Kidney (tissue), 14 donors: ENCODE measurements around the gene SORCS2. TPM values are rescaled to one million over a fixed set of nuclear protein-coding genes. Genes with fewer than 3 reads are reported as not detected.

Experiments
- DNase-seq, 5 donors: peaks; one replicate each; pipeline ENCODE4 v3.0.0-alpha.2; 2013 to 2020
- FAIRE-seq: peaks from 2 replicates; lab custom pipeline; 2012; peaks lifted over from hg19 to GRCh38; lab: Jason Lieb, UNC
- H3K27ac ChIP-seq, 2 donors: one replicate each; pipeline ENCODE4 v1.7.0; 2013; ENCODE audit warnings: low read depth in 2 of 2, low read length in 2 of 2, inconsistent platforms in 1 of 2
- H3K27me3 ChIP-seq: one replicate; pipeline ENCODE4 v1.7.1; 2013; ENCODE audit warnings: low read length, inconsistent platforms; ENCODE audit not compliant: control insufficient read depth, insufficient read depth
- H3K36me3 ChIP-seq, 3 donors: one replicate each; pipeline versions ENCODE4 v1.7.0 to v1.7.1; 2013; ENCODE audit warnings: low read length in 3 of 3, control low read depth in 1 of 3, inconsistent platforms in 1 of 3; ENCODE audit not compliant: insufficient read depth in 3 of 3, control insufficient read depth in 2 of 3
- H3K4me1 ChIP-seq, 3 donors: one replicate each; pipeline versions ENCODE4 v1.7.0 to v1.7.1; 2013; ENCODE audit warnings: low read length in 3 of 3, inconsistent platforms in 1 of 3, low read depth in 1 of 3; ENCODE audit not compliant: control insufficient read depth in 2 of 3, insufficient read depth in 2 of 3
- H3K4me3 ChIP-seq, 3 donors: one replicate each; pipeline versions ENCODE4 v1.7.0 to v1.8.1; 2013; ENCODE audit warnings: low read length in 3 of 3, control low read depth in 1 of 3, inconsistent platforms in 1 of 3
- H3K9ac ChIP-seq, 3 donors: one replicate each; pipeline versions ENCODE4 v1.7.0 to v1.7.1; 2013; ENCODE audit warnings: low read length in 3 of 3, control low read depth in 1 of 3, inconsistent platforms in 1 of 3
- H3K9me3 ChIP-seq, 3 donors: one replicate each; pipeline versions ENCODE4 v1.7.0 to v1.7.1; 2013; ENCODE audit warnings: low read length in 3 of 3, control low read depth in 1 of 3, inconsistent platforms in 1 of 3; ENCODE audit not compliant: control insufficient read depth in 2 of 3, insufficient read depth in 1 of 3
- CTCF ChIP-seq: IDR thresholded peaks from 3 replicates; pipeline ENCODE4 v1.5.1; 2012; ENCODE audit warnings: mild to moderate bottlenecking, moderate library complexity, borderline replicate concordance; ENCODE audit not compliant: insufficient read depth; ENCODE audit errors: extremely low read depth
- intact Hi-C: fragments of 100-400 bp; cut with DNase I; formaldehyde crosslinking; loops from one replicate; pipeline ENCODE4 v1.11.1; 2022
- polyA plus RNA-seq: library from polyadenylated mRNA; stranded (reverse); fragments of 350-450 nt; fragmentation: Illumina TruSeq; extraction: RNeasy Lipid Tissue Mini Kit (QIAGEN cat#74804); gene quantifications from one replicate; pipeline ENCODE4 v1.2.3, GENCODE V29; 2014; ENCODE audit warnings: low read depth, low replicate concordance; ENCODE audit not compliant: insufficient read depth
- total RNA-seq: library from RNA; stranded (reverse); fragmentation: NEBNext Ultra II Directional; extraction: Animal tissue kit (Norgen Biotek cat#: 25700); gene quantifications from one replicate; pipeline ENCODE4 v1.2.1, GENCODE V29; 2021
- donor health status: control.
- donor health status: control.
- donor health status: control.
- donor health status: control.
- donor health status: control.
- donor health status: DM: yes; HTN: yes; CAD: no.
- donor health status: Normal renal cell carcinoma (clear cell type).

Gene SORCS2
- total and polyA plus RNA-seq, 2 donors from 2014 or later, result 6.1 to 9.1 TPM

GRCh38 chr4:7300711-7301095, 108.4 kb downstream of the SORCS2 start:
- intact Hi-C loops, result no loop called here
- H3K9me3 ChIP-seq, result no peaks in the 10 kb centered on the region
- H3K4me1 ChIP-seq, result no peaks in the 10 kb centered on the region
- no peak for FAIRE-seq
- H3K27ac ChIP-seq, result no peak overlapping the region
- no peaks in the 10 kb centered on the region for H3K36me3 ChIP-seq
- peak in 1 of 5 donors; percentile 68 for DNase-seq
- TF ChIP-seq CTCF, result no peak
- H3K27me3 ChIP-seq, result no peaks in the 10 kb centered on the region
- no peak overlapping the region for H3K9ac ChIP-seq
- H3K4me3 ChIP-seq, result no peak overlapping the region

- peak in 1 of 5 donors; percentile 59 for DNase-seq
- intact Hi-C loops, result no loop called here
- Histone ChIP-seq H3K4me3 (no peak overlapping the region), H3K27me3 (no peaks in the 10 kb centered on the region), H3K9me3 (no peaks in the 10 kb centered on the region), H3K36me3 (no peaks in the 10 kb centered on the region), H3K27ac (no peak overlapping the region), H3K9ac (no peak overlapping the region), H3K4me1 (no peaks in the 10 kb centered on the region)
- TF ChIP-seq CTCF, result no peak
- FAIRE-seq, result no peak
Measured at GRCh38 chr4:7301126-7301785, 108.9 kb downstream of the SORCS2 start.

DNA sequence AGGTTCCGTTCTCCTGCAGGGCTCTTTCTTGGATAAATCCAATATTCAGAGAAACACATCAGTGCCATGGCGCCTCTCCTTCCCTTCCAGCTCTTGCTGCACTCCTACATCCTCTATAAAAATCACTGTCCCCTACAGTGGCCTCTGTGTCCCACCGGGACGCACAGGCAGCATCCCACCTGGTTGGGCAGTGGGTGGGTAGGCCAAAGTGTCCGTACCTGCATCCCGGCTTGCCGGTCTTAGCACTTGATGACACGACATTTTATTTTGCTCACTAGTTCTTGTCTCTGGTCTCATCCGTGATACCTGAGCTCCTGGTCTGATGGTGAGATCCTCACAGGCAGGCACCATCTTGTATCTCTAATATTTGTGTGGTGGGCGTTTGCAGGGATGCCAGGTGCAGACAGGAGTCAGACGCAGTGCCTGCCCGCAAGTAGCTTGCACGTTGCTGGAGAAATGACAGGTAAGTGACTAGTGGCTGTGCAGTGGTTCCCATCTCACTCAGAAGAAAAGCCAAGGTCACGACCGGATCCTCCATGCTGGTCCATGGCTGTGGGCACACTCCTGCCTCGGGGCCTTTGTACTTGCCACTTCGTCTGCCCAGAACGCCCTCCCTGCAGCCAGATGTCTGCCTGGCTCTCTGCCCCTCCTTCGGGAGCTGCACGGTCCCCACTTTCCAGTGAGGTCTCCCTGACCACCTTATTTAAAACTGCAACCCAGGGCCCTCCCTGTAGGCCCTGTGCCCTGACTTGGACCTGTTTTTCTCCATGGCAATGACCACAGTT, 109.7 kb downstream of the SORCS2 start:
- no peaks in the 10 kb centered on the region for H3K4me1 ChIP-seq
- H3K9ac ChIP-seq, result no peak overlapping the region
- FAIRE-seq (no peak), DNase-seq (peak in 1 of 5 donors; percentile 42)
- H3K27ac ChIP-seq, result no peak overlapping the region
- no peak for TF ChIP-seq CTCF
- intact Hi-C loops, result no loop called here
- no peaks in the 10 kb centered on the region for H3K27me3 ChIP-seq
- no peak overlapping the region for H3K4me3 ChIP-seq
- no peaks in the 10 kb centered on the region for H3K9me3 ChIP-seq
- H3K36me3 ChIP-seq, result no peaks in the 10 kb centered on the region
